ENCODE measurements around the gene TTC38. TPM values are rescaled to one million over a fixed set of nuclear protein-coding genes. Genes with fewer than 3 reads are reported as not detected.

TTC38 gene
- polyA plus RNA-seq, 1 donor: 20.4 TPM

GRCh38 chr22:46335201-46336118 lies 67.7 kb downstream of the TTC38 start, which contains the start of gene TRMU:
TRMU (plus strand) TSS chr22:46335714; CDS start chr22:46335765, 51 bp downstream.
- DNase-seq: peak; percentile 88

GRCh38 chr22:46336119-46337078 lies 68.6 kb downstream of the TTC38 start:
- DNase-seq: no peak

GRCh38 chr22:46337870-46338269 lies 70.1 kb downstream of the TTC38 start:
- DNase-seq: no peak

GRCh38 chr22:46338636-46339035 lies 70.8 kb downstream of the TTC38 start:
- DNase-seq: no peak

- no peak for DNase-seq
Measured at GRCh38 chr22:46339956-46340355, 72.1 kb downstream of the TTC38 start.

GRCh38 chr22:46340676-46341075 lies 72.9 kb downstream of the TTC38 start:
- DNase-seq: no peak

Other genes with a start within 250 kb of the TTC38 start
- gene PPARA, start 117.5 kb upstream of the TTC38 start, polyA plus RNA-seq (ENCODE audit: insufficient read length): 24.5 TPM
- gene CDPF1, start 17.7 kb upstream of the TTC38 start, polyA plus RNA-seq (ENCODE audit: insufficient read length): 14.2 TPM
- gene PKDREJ, start 4.7 kb upstream of the TTC38 start, polyA plus RNA-seq (ENCODE audit: insufficient read length): 0.58 TPM
- gene GTSE1, start 28.9 kb downstream of the TTC38 start, polyA plus RNA-seq (ENCODE audit: insufficient read length): 7.9 TPM
- gene TRMU, start 67.7 kb downstream of the TTC38 start, polyA plus RNA-seq (ENCODE audit: insufficient read length): 30.1 TPM

All from hindlimb muscle (tissue), 1 donor.